Adrenal gland (tissue), 12 donors: ENCODE data around the gene SETBP1. TPM values are rescaled to one million over a fixed set of nuclear protein-coding genes. Genes with fewer than 3 reads are reported as not detected.

ENCODE experiments used
- DNase-seq, 7 donors: peaks; one replicate each; pipeline ENCODE4 v3.0.0-alpha.2; 2019 to 2020
- H3K27ac ChIP-seq, 5 donors: fragments of 200-600 bp; sonication (generic) in 4 of 5; 1 replicate in 3 of 5; 2 replicates in 2 of 5; pipeline versions ENCODE4 v1.5.1 to v1.8.0; 2016 to 2020; ENCODE audit warnings: mild to moderate bottlenecking in 1 of 5
- H3K27me3 ChIP-seq: fragments of 200-600 bp; 2 replicates; pipeline ENCODE4 v1.8.0; 2021
- H3K36me3 ChIP-seq, 2 donors: fragments of 200-600 bp; replicated peaks in 1 of 2; 1 replicate in 1 of 2; 2 replicates in 1 of 2; pipeline versions ENCODE4 v1.5.1 to v1.8.0; 2018 to 2022
- H3K4me1 ChIP-seq, 2 donors: fragments of 200-600 bp; replicated peaks in 1 of 2; 1 replicate in 1 of 2; 2 replicates in 1 of 2; pipeline versions ENCODE4 v1.5.1 to v1.8.0; 2018 to 2021
- H3K4me3 ChIP-seq, 4 donors: fragments of 200-600 bp; sonication (generic) in 3 of 4; one replicate each; pipeline ENCODE4 v1.5.1; 2016 to 2018
- H3K9me3 ChIP-seq, 3 donors: fragments of 200-600 bp; sonication (generic) in 1 of 3; replicated peaks in 1 of 3; 1 replicate in 2 of 3; 2 replicates in 1 of 3; pipeline versions ENCODE4 v1.5.1 to v1.8.0; 2016 to 2021
- POLR2A ChIP-seq, 2 donors: fragments of 450-650 bp; IDR thresholded peaks; one replicate each; pipeline ENCODE4 v1.6.1; 2017; ENCODE audit warnings: antibody characterized with exemption in 2 of 2, mild to moderate bottlenecking in 2 of 2, moderate library complexity in 1 of 2
- WGBS, 4 donors: extraction: QIAGEN DNeasy Blood & Tissue Kit in 2 of 4; methylation state at CpG; one replicate each; pipeline versions ENCODE4 v1.1.5 to v1.1.7; 2013 to 2017; 5-methylcytosine and 5-hydroxymethylcytosine counted together
- intact Hi-C, 2 donors: fragments of 100-400 bp; cut with DNase I; formaldehyde crosslinking; loops; one replicate each; pipeline versions ENCODE4 v1.14.1 to v1.15.0; 2022 to 2023
- polyA plus RNA-seq, 3 donors: library from polyadenylated mRNA; stranded (reverse); fragments of 200-250 nt in 2 of 3; fragments of 350-450 nt in 1 of 3; fragmentation: Illumina TruSeq in 1 of 3; extraction: RNeasy Lipid Tissue Mini Kit (QIAGEN cat#74804) in 1 of 3; gene quantifications; one replicate each; pipeline ENCODE4 v1.2.3, GENCODE V29; 2013 to 2014
- total RNA-seq, 9 donors: library from RNA; depleted of rRNA in 4 of 9; stranded (reverse); fragments of >200 nt in 4 of 9; fragments of 120-200 nt in 1 of 9; fragmentation: NEBNext Ultra II Directional in 1 of 9; extraction: Animal tissue kit (Norgen Biotek cat#: 25700) in 1 of 9; gene quantifications; one replicate each; pipeline versions ENCODE4 v1.1.0 to v1.2.4, GENCODE V29; 2013 to 2023
- TF ChIP-seq, protein P1 (sequence below), 6 experiments: fragments of 450-650 bp in 4 of 6; fragments of 200-600 bp in 2 of 6; sonication (generic) in 1 of 6; IDR thresholded peaks; 1 replicate in 5 of 6; 2 replicates in 1 of 6; pipeline versions ENCODE4 v1.5.1 to v1.8.0; 2016 to 2021; ENCODE audit warnings: antibody characterized with exemption in 6 of 6, mild to moderate bottlenecking in 2 of 6, moderate library complexity in 1 of 6
- donor health status: healthy with polysubstance abuse.
- donor health status: Bipolar disorder and iron deficiency.
- donor health status: DM: yes; HTN: yes; CAD: no.
- donor health status: DM: no; HTN: no; CAD: no.
- donor health status: DM: no; HTN: no; CAD: no.
- donor health status: DM: yes; HTN: yes; CAD: no.

The SETBP1 gene
- total and polyA plus RNA-seq, 12 donors, result 1.2 to 18.0 (median 9.4) TPM

DNA sequence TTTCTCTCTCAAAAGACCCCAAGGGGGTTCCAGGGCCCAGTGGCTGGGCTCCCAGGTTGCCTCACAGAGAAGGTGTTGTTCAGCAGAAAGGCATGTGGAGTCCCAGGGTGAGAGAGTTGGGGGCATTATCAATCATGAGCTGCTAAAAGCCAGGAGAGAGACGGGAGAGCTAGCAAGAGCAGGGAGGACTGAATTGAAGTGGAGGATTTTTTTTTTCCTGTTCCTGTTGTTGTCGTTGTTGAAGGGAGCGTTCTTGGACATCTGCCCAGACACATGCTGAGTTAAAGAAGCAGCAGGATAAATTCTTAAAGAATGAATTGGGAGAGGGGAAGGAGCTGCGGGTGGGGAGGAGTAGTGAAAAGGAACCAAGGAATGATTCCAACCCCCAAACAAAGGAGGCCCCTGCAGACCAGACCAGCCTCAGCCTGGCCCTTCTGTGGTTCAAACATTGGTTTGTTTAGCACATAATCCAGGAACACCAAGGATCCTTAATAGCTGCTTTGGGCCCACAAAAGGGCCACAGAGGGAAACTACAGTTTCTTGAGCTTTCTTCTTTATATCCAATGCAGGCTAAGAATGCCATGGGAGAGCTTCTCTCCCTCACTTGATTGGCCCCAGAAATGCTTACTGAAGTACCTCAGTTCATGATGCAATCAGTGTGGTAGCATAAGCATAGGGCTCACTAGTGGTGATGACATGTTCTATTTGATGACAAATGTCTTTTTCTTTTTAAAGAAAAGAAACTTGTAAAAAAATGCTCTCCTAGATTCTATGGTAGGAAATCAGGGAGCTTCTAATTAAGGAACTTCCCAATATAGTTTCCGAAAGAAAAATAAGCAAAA lies 146.0 kb downstream of the SETBP1 start:
- TF ChIP-seq POLR2A (IDR thresholded peaks at IDR 0.05), result no peak
- TF ChIP-seq, protein P1, sequence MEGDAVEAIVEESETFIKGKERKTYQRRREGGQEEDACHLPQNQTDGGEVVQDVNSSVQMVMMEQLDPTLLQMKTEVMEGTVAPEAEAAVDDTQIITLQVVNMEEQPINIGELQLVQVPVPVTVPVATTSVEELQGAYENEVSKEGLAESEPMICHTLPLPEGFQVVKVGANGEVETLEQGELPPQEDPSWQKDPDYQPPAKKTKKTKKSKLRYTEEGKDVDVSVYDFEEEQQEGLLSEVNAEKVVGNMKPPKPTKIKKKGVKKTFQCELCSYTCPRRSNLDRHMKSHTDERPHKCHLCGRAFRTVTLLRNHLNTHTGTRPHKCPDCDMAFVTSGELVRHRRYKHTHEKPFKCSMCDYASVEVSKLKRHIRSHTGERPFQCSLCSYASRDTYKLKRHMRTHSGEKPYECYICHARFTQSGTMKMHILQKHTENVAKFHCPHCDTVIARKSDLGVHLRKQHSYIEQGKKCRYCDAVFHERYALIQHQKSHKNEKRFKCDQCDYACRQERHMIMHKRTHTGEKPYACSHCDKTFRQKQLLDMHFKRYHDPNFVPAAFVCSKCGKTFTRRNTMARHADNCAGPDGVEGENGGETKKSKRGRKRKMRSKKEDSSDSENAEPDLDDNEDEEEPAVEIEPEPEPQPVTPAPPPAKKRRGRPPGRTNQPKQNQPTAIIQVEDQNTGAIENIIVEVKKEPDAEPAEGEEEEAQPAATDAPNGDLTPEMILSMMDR (IDR thresholded peaks at IDR 0.05), result no peak
- H3K4me3 ChIP-seq, result no peak overlapping the region
- intact Hi-C loops, result no loop called here
- H3K36me3 ChIP-seq, result no peaks in the 10 kb centered on the region
- H3K27me3 ChIP-seq, result no peaks in the 10 kb centered on the region
- WGBS, 4 donors, result 16 to 24% (median 20%) methylated on average over 5 of the region's 5 CpGs
- H3K9me3 ChIP-seq, result no peaks in the 10 kb centered on the region
- peak overlapping the region in 1 of 5 donors; percentile 27 for H3K27ac ChIP-seq
- H3K4me1 ChIP-seq, result peaks cover 8 to 9% of the 10 kb centered on the region in 2 donors
- peak; percentile 62 to 87 (median 74) for DNase-seq

DNA sequence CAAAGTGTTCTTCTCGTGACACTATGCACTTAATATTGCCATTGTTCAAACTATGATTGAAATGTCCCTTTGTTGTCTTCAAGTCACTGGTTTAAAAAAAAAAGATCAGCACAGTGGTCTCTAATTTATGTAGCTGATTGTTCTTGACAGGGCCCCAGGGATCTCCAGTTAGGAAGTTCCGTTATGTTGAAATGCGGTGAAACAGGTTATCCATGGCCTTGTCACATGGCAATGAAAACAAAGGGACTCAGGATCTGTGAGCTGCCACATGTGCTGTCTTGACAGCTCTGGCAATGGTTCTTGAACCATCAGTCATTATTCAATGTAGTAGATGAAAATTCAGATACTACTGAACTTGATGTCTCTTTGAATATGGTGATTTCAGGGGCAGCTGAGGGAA lies 147.4 kb downstream of the SETBP1 start:
- TF ChIP-seq POLR2A (IDR thresholded peaks at IDR 0.05), result no peak
- TF ChIP-seq, protein P1 (IDR thresholded peaks at IDR 0.05), result no peak
- Histone ChIP-seq H3K4me1 (peaks cover 8 to 12% of the 10 kb centered on the region in 2 donors), H3K4me3 (no peak overlapping the region), H3K27ac (no peak overlapping the region), H3K27me3 (no peaks in the 10 kb centered on the region), H3K36me3 (no peaks in the 10 kb centered on the region), H3K9me3 (no peaks in the 10 kb centered on the region)
- WGBS, 4 donors, result 85 to 95% (median 90%) methylated on average over 3 of the region's 3 CpGs
- DNase-seq, result no peak
- intact Hi-C loops, result no loop called here

DNA sequence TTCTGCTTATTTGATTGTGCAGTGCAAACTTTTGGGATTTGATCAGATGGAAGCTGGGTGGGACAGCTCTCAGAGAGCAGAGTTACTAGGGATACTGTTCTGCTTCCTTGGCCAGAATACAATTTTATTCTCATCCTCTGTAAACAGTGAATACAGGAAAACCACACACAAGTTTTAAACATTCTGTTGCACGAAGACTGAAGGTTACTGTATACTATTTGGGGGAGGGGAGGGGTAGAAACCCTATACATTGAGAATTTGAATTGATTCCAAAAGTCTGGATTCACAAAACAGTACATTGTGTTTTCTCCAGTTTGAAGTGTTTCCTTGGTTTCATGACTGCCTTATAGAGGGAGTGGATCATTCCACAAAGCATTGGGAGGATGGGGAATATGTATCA lies 149.9 kb downstream of the SETBP1 start:
- Histone ChIP-seq H3K4me1 (peaks cover 8 to 9% of the 10 kb centered on the region in 2 donors), H3K36me3 (no peaks in the 10 kb centered on the region), H3K9me3 (no peaks in the 10 kb centered on the region), H3K27me3 (no peaks in the 10 kb centered on the region), H3K4me3 (no peak overlapping the region), H3K27ac (no peak overlapping the region)
- intact Hi-C loops, result no loop called here
- WGBS, 4 donors, result 59 to 63% (median 61%) methylated on average over 1 of the region's 1 CpG
- no peak for TF ChIP-seq POLR2A (IDR thresholded peaks at IDR 0.05)
- TF ChIP-seq, protein P1 (IDR thresholded peaks at IDR 0.05), result no peak
- no peak for DNase-seq

DNA sequence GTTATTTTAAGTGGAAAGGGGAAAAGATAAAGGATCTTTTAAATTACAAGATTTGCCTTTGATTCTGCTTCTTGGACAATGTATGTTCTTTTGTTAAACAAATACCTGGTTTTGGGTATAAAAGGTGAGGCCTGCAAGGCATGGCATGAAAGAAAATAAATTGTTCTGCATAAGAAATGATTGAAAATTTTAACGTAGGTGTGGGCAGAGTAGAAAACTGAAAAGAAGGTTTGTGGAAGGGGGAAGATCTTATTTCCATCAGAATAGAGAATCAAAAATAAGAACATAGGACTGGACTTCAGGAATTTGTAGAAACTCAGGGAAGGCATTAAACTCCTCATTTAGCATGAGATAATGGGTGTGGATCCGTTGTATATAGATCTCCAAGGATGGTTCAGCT lies 153.1 kb downstream of the SETBP1 start:
- no peak for TF ChIP-seq POLR2A (IDR thresholded peaks at IDR 0.05)
- TF ChIP-seq, protein P1 (IDR thresholded peaks at IDR 0.05), result no peak
- intact Hi-C loops, result no loop called here
- Histone ChIP-seq H3K27me3 (no peaks in the 10 kb centered on the region), H3K9me3 (no peaks in the 10 kb centered on the region), H3K27ac (no peak overlapping the region), H3K36me3 (no peaks in the 10 kb centered on the region), H3K4me3 (no peak overlapping the region), H3K4me1 (peaks cover 0 to 7% of the 10 kb centered on the region in 2 donors)
- DNase-seq, result no peak
- WGBS, 4 donors, result 75 to 83% (median 78%) methylated on average over 2 of the region's 2 CpGs
